ENCODE data around the gene MTNR1A.

MTNR1A gene

GRCh38 chr4:186587416-186588018 lies 32.1 kb upstream of the MTNR1A start:
- no peaks in the 10 kb centered on the region for H3K4me1 Mint-ChIP-seq
- H3K27ac Mint-ChIP-seq (ENCODE audit: low read depth): no peak overlapping the region
- H3K4me3 Mint-ChIP-seq: no peak overlapping the region
- H3K36me3 Mint-ChIP-seq (ENCODE audit: insufficient read depth): no peaks in the 10 kb centered on the region
- H3K27me3 Mint-ChIP-seq: no peaks in the 10 kb centered on the region
- DNase-seq (ENCODE audit: low spot score in 2 of 2) (peak in 1 of 2 donors; percentile 21), ATAC-seq (replicated peaks; ENCODE audit: extremely low read depth, poor library complexity, severe bottlenecking) (no peak)
- H3K9me3 Mint-ChIP-seq: no peaks in the 10 kb centered on the region

- DNase-seq (ENCODE audit: low spot score in 2 of 2) (no peak), ATAC-seq (replicated peaks; ENCODE audit: extremely low read depth, poor library complexity, severe bottlenecking) (no peak)
- H3K27me3 Mint-ChIP-seq: no peaks in the 10 kb centered on the region
- no peak overlapping the region for H3K4me3 Mint-ChIP-seq
- H3K4me1 Mint-ChIP-seq: no peaks in the 10 kb centered on the region
- no peaks in the 10 kb centered on the region for H3K9me3 Mint-ChIP-seq
- H3K27ac Mint-ChIP-seq (ENCODE audit: low read depth): no peak overlapping the region
- H3K36me3 Mint-ChIP-seq (ENCODE audit: insufficient read depth): no peaks in the 10 kb centered on the region
Measured at GRCh38 chr4:186586205-186586604, 30.8 kb upstream of the MTNR1A start.

GRCh38 chr4:186584912-186585311 lies 29.5 kb upstream of the MTNR1A start:
- H3K36me3 Mint-ChIP-seq (ENCODE audit: insufficient read depth): no peaks in the 10 kb centered on the region
- H3K27ac Mint-ChIP-seq (ENCODE audit: low read depth): no peak overlapping the region
- no peaks in the 10 kb centered on the region for H3K4me1 Mint-ChIP-seq
- ATAC-seq (replicated peaks; ENCODE audit: extremely low read depth, poor library complexity, severe bottlenecking) (no peak), DNase-seq (ENCODE audit: low spot score in 2 of 2) (no peak)
- H3K27me3 Mint-ChIP-seq: no peaks in the 10 kb centered on the region
- H3K4me3 Mint-ChIP-seq: no peak overlapping the region
- no peaks in the 10 kb centered on the region for H3K9me3 Mint-ChIP-seq

GRCh38 chr4:186581421-186581820 lies 26.1 kb upstream of the MTNR1A start:
- Mint-ChIP-seq H3K27me3 (no peaks in the 10 kb centered on the region), H3K36me3 (ENCODE audit: insufficient read depth) (no peaks in the 10 kb centered on the region), H3K9me3 (no peaks in the 10 kb centered on the region), H3K27ac (ENCODE audit: low read depth) (no peak overlapping the region), H3K4me3 (no peak overlapping the region), H3K4me1 (no peaks in the 10 kb centered on the region)
- ATAC-seq (replicated peaks; ENCODE audit: extremely low read depth, poor library complexity, severe bottlenecking) (no peak), DNase-seq (ENCODE audit: low spot score in 2 of 2) (no peak)

- ATAC-seq (replicated peaks; ENCODE audit: extremely low read depth, poor library complexity, severe bottlenecking) (no peak), DNase-seq (ENCODE audit: low spot score in 2 of 2) (no peak)
- Mint-ChIP-seq H3K36me3 (ENCODE audit: insufficient read depth) (no peaks in the 10 kb centered on the region), H3K27ac (ENCODE audit: low read depth) (no peak overlapping the region), H3K9me3 (peaks cover 4% of the 10 kb centered on the region), H3K4me1 (no peaks in the 10 kb centered on the region), H3K27me3 (no peaks in the 10 kb centered on the region), H3K4me3 (no peak overlapping the region)
Measured at GRCh38 chr4:186580669-186581068, 25.3 kb upstream of the MTNR1A start.

GRCh38 chr4:186570193-186570996 lies 15.0 kb upstream of the MTNR1A start:
- ATAC-seq (replicated peaks; ENCODE audit: extremely low read depth, poor library complexity, severe bottlenecking) (no peak), DNase-seq (ENCODE audit: low spot score in 2 of 2) (no peak)
- peaks cover 1% of the 10 kb centered on the region for H3K36me3 Mint-ChIP-seq (ENCODE audit: insufficient read depth)
- H3K27me3 Mint-ChIP-seq: no peaks in the 10 kb centered on the region
- no peaks in the 10 kb centered on the region for H3K9me3 Mint-ChIP-seq
- H3K27ac Mint-ChIP-seq (ENCODE audit: low read depth): no peak overlapping the region
- H3K4me3 Mint-ChIP-seq: no peak overlapping the region
- no peaks in the 10 kb centered on the region for H3K4me1 Mint-ChIP-seq

GRCh38 chr4:186569533-186570192 lies 14.3 kb upstream of the MTNR1A start:
- DNase-seq (ENCODE audit: low spot score in 2 of 2): no peak
- H3K4me3 Mint-ChIP-seq: no peak overlapping the region
- H3K27ac Mint-ChIP-seq (ENCODE audit: low read depth): no peak overlapping the region
- H3K36me3 Mint-ChIP-seq (ENCODE audit: insufficient read depth): peaks cover 1% of the 10 kb centered on the region
- H3K4me1 Mint-ChIP-seq: no peaks in the 10 kb centered on the region
- H3K27me3 Mint-ChIP-seq: no peaks in the 10 kb centered on the region
- no peak for ATAC-seq (replicated peaks; ENCODE audit: extremely low read depth, poor library complexity, severe bottlenecking)
- no peaks in the 10 kb centered on the region for H3K9me3 Mint-ChIP-seq

- Mint-ChIP-seq H3K4me3 (no peak overlapping the region), H3K27ac (ENCODE audit: low read depth) (no peak overlapping the region), H3K36me3 (ENCODE audit: insufficient read depth) (peaks cover 1% of the 10 kb centered on the region), H3K27me3 (no peaks in the 10 kb centered on the region), H3K4me1 (no peaks in the 10 kb centered on the region), H3K9me3 (no peaks in the 10 kb centered on the region)
- no peak for ATAC-seq (replicated peaks; ENCODE audit: extremely low read depth, poor library complexity, severe bottlenecking)
- DNase-seq (ENCODE audit: low spot score in 2 of 2): no peak
Measured at GRCh38 chr4:186566068-186566467, 10.7 kb upstream of the MTNR1A start.

- Mint-ChIP-seq H3K4me3 (no peak overlapping the region), H3K27ac (ENCODE audit: low read depth) (no peak overlapping the region), H3K36me3 (ENCODE audit: insufficient read depth) (no peaks in the 10 kb centered on the region), H3K27me3 (no peaks in the 10 kb centered on the region), H3K9me3 (no peaks in the 10 kb centered on the region), H3K4me1 (no peaks in the 10 kb centered on the region)
- DNase-seq (ENCODE audit: low spot score in 2 of 2) (no peak), ATAC-seq (replicated peaks; ENCODE audit: extremely low read depth, poor library complexity, severe bottlenecking) (no peak)
Measured at GRCh38 chr4:186563761-186564160, 8.4 kb upstream of the MTNR1A start.

- no peak for ATAC-seq (replicated peaks; ENCODE audit: extremely low read depth, poor library complexity, severe bottlenecking)
- no peak overlapping the region for H3K27ac Mint-ChIP-seq (ENCODE audit: low read depth)
- no peaks in the 10 kb centered on the region for H3K9me3 Mint-ChIP-seq
Measured at GRCh38 chr4:186561748-186562147, 6.4 kb upstream of the MTNR1A start.

GRCh38 chr4:186560647-186561046 lies 5.3 kb upstream of the MTNR1A start:
- ATAC-seq (replicated peaks; ENCODE audit: extremely low read depth, poor library complexity, severe bottlenecking) (no peak), DNase-seq (ENCODE audit: low spot score in 2 of 2) (no peak)
- Mint-ChIP-seq H3K27ac (ENCODE audit: low read depth) (no peak overlapping the region), H3K4me1 (no peaks in the 10 kb centered on the region), H3K36me3 (ENCODE audit: insufficient read depth) (no peaks in the 10 kb centered on the region), H3K27me3 (no peaks in the 10 kb centered on the region), H3K4me3 (no peak overlapping the region), H3K9me3 (no peaks in the 10 kb centered on the region)

More at GRCh38 chr4:186561748-186562147, 6.4 kb upstream of the MTNR1A start:
- no peaks in the 10 kb centered on the region for H3K27me3 Mint-ChIP-seq
- no peak overlapping the region for H3K4me3 Mint-ChIP-seq
- H3K4me1 Mint-ChIP-seq: no peaks in the 10 kb centered on the region
- H3K36me3 Mint-ChIP-seq (ENCODE audit: insufficient read depth): no peaks in the 10 kb centered on the region
- no peak for DNase-seq (ENCODE audit: low spot score in 2 of 2)

GRCh38 chr4:186557486-186557885 lies 2.1 kb upstream of the MTNR1A start:
- no peak overlapping the region for H3K27ac Mint-ChIP-seq (ENCODE audit: low read depth)

GRCh38 chr4:186557061-186557460 lies 1.7 kb upstream of the MTNR1A start:
- Mint-ChIP-seq H3K36me3 (ENCODE audit: insufficient read depth) (no peaks in the 10 kb centered on the region), H3K27ac (ENCODE audit: low read depth) (no peak overlapping the region), H3K9me3 (no peaks in the 10 kb centered on the region), H3K27me3 (no peaks in the 10 kb centered on the region), H3K4me3 (no peak overlapping the region), H3K4me1 (no peaks in the 10 kb centered on the region)
- DNase-seq (ENCODE audit: low spot score in 2 of 2): no peak
- no peak for ATAC-seq (replicated peaks; ENCODE audit: extremely low read depth, poor library complexity, severe bottlenecking)

More at GRCh38 chr4:186557486-186557885, 2.1 kb upstream of the MTNR1A start:
- no peak for ATAC-seq (replicated peaks; ENCODE audit: extremely low read depth, poor library complexity, severe bottlenecking)
- Mint-ChIP-seq H3K4me1 (no peaks in the 10 kb centered on the region), H3K9me3 (no peaks in the 10 kb centered on the region), H3K36me3 (ENCODE audit: insufficient read depth) (no peaks in the 10 kb centered on the region), H3K27me3 (no peaks in the 10 kb centered on the region), H3K4me3 (no peak overlapping the region)
- no peak for DNase-seq (ENCODE audit: low spot score in 2 of 2)

Data from central memory CD8-positive, alpha-beta T cell (primary cell).